Measurements from ENCODE around the gene ZFYVE28. TPM values are rescaled to one million over a fixed set of nuclear protein-coding genes. Genes with fewer than 3 reads are reported as not detected.

Gene ZFYVE28
- total RNA-seq, 1 donor from 2014 or later = 2.0 TPM

DNA sequence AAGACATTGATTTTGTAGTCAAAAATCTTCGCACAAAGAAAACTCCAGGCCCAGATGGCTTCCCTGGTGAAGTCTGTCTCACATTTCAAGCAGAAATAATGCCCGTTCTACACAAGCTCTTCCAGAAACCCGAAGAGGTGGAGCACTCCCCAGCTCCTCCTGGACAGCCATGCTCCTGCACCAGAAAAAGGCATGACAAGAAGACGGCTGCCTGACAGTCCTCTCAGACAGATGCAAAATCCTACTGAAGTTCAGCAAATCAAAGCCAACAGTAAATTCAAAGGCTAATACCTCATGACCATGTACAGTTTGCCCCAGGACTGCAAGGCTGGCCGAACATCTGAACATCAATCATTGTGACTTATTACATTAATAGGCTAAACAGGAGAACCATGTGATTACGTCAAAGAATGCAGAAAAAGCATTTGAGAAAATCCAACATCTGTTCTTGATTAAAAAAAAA lies 125.8 kb downstream of the ZFYVE28 start:
- DNase-seq (ENCODE audit: low read depth) = no peak
- no peak overlapping the region for H3K4me3 ChIP-seq (ENCODE audit: low read depth, low read length)
- no peaks in the 10 kb centered on the region for H3K36me3 ChIP-seq (ENCODE audit: control insufficient read depth, insufficient read depth, low read length)
- TF ChIP-seq, protein P1, sequence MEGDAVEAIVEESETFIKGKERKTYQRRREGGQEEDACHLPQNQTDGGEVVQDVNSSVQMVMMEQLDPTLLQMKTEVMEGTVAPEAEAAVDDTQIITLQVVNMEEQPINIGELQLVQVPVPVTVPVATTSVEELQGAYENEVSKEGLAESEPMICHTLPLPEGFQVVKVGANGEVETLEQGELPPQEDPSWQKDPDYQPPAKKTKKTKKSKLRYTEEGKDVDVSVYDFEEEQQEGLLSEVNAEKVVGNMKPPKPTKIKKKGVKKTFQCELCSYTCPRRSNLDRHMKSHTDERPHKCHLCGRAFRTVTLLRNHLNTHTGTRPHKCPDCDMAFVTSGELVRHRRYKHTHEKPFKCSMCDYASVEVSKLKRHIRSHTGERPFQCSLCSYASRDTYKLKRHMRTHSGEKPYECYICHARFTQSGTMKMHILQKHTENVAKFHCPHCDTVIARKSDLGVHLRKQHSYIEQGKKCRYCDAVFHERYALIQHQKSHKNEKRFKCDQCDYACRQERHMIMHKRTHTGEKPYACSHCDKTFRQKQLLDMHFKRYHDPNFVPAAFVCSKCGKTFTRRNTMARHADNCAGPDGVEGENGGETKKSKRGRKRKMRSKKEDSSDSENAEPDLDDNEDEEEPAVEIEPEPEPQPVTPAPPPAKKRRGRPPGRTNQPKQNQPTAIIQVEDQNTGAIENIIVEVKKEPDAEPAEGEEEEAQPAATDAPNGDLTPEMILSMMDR (IDR thresholded peaks at IDR 0.05; ENCODE audit: insufficient read depth, low read length, poor library complexity, severe bottlenecking) = no peak
- H3K27me3 ChIP-seq (ENCODE audit: control insufficient read depth, insufficient read depth, low read length) = peaks cover 17% of the 10 kb centered on the region

DNA sequence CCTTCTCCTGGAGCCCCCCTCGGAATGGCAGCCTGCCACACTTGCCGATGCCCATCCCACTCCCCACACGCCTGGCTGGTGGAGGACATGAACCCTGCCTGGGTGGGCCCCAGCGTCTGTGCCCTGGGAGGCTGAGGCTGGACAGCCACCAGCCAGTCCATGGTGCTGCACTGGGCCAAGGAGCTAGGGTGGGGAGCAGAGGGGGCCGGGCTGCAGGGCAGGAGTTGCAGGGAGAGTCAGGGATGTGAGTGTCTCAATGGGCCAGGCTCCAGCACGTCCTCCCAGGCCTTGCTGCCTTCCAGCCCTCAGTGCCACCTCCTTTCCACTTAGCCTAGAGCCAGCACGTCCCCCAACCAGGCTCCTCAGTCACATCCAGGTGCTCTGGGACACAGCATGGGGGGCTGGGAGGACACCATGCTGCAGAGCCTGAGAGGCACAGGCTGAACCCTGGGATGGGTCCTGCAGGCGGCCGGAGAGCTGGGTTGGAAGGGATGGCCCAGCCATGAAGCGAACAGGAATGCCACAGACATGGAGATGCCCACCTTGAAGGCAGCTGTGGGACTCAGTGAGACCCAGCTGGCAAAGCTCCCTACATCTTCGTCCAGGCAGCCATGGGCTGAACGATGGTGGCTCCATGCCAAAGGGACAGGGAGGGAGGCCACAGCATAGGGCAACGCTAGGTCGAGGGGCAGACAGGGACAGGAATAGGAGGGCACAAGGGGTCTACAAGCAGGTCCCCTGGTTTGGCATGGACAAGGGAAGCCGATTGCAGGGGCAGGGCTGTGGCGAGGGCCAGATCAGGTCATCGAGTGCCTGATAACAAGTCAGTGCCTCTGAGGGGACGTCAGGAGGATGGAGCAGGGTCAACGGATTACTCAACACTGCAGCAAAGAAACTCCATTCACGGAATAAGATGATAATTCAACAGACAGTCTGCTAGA lies 126.5 kb downstream of the ZFYVE28 start:
- no peak for DNase-seq (ENCODE audit: low read depth)
- H3K36me3 ChIP-seq (ENCODE audit: control insufficient read depth, insufficient read depth, low read length) = no peaks in the 10 kb centered on the region
- H3K27me3 ChIP-seq (ENCODE audit: control insufficient read depth, insufficient read depth, low read length) = peaks cover 17% of the 10 kb centered on the region
- TF ChIP-seq, protein P1 (IDR thresholded peaks at IDR 0.05; ENCODE audit: insufficient read depth, low read length, poor library complexity, severe bottlenecking) = no peak
- no peak overlapping the region for H3K4me3 ChIP-seq (ENCODE audit: low read depth, low read length)

DNA sequence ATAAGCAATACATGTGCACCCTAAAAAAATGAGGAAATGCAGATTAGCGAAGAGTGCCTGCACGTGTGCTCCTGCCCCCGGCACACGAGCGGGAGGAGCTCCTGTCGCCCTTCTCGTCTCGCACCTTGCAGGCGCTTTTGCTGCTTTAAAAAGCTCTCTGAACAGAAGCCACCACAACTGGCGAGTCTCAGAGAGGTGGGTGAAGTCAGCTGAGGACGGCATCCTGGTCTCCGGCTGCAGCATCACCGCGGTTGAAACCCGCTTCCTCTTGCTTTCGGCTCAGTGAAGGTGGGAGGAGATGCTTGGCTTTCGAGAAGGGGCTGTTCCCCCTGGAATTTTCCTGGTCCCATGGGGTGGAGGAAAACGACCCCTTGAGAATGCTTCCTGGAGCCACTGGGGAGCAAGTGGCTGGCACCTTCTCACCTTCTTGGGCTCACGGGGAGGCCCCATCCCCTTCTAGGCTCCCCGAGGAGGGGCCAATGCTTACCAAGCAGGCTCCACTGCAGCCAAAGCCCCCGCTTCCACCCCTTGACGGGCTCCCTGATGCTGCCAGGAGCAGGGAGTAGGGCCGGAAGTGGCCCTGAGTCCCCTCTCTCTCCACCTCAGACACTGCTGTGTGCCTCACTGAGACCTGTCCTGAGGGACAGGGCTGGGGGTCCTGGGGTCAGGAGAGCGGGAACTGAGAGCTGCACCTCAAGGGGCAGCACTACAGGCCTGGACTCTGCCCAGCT lies 127.3 kb downstream of the ZFYVE28 start:
- H3K4me3 ChIP-seq (ENCODE audit: low read depth, low read length) = no peak overlapping the region
- TF ChIP-seq, protein P1 (IDR thresholded peaks at IDR 0.05; ENCODE audit: insufficient read depth, low read length, poor library complexity, severe bottlenecking) = no peak
- peaks cover 12% of the 10 kb centered on the region for H3K27me3 ChIP-seq (ENCODE audit: control insufficient read depth, insufficient read depth, low read length)
- DNase-seq (ENCODE audit: low read depth) = no peak
- H3K36me3 ChIP-seq (ENCODE audit: control insufficient read depth, insufficient read depth, low read length) = no peaks in the 10 kb centered on the region

DNA sequence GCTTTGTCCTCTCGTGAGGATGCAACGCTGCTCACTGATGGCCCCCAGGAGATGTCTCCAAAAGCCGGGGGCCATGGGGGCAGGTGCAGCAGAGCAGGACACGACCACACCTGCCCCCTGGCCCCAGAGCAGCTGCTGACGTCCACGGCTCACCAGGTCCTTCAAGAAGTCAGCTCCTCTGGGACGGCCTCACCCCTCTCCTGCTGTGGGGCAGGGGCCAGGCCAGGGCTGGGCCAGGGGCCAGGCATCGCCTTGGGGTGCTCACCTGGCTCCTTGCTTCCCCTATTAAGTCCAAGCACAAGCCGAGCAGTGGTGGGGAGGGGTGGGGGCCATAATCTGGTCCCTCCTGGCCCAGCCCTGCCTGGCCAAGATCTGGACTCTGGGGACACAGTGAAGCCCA lies 128.0 kb downstream of the ZFYVE28 start:
- peaks cover 9% of the 10 kb centered on the region for H3K27me3 ChIP-seq (ENCODE audit: control insufficient read depth, insufficient read depth, low read length)
- H3K4me3 ChIP-seq (ENCODE audit: low read depth, low read length) = no peak overlapping the region

DNA sequence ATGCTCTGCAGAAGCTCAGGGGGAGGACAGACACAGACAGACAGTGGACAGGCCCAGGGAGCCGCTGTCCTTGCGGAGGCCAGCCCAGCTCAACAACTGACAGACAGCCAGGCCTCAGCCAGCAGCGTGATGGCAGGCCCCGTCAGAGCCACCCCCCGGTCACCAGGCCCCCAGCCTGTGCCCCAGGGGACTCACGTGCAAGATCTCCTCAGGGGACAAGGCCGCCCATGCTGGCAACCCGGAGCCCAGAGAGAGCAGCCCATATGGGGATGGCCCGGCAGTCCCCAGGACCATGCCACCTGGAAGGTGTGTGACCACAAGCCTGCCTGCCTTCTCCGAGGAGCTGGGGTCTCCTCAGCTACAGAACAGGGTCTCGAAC lies 128.5 kb downstream of the ZFYVE28 start:
- H3K36me3 ChIP-seq (ENCODE audit: control insufficient read depth, insufficient read depth, low read length) = no peaks in the 10 kb centered on the region
- DNase-seq (ENCODE audit: low read depth) = no peak
- H3K4me3 ChIP-seq (ENCODE audit: low read depth, low read length) = no peak overlapping the region
- TF ChIP-seq, protein P1 (IDR thresholded peaks at IDR 0.05; ENCODE audit: insufficient read depth, low read length, poor library complexity, severe bottlenecking) = no peak
- H3K27me3 ChIP-seq (ENCODE audit: control insufficient read depth, insufficient read depth, low read length) = peaks cover 9% of the 10 kb centered on the region

More for the DNA sequence above, 128.0 kb downstream of the ZFYVE28 start:
- DNase-seq (ENCODE audit: low read depth) = no peak
- TF ChIP-seq, protein P1 (IDR thresholded peaks at IDR 0.05; ENCODE audit: insufficient read depth, low read length, poor library complexity, severe bottlenecking) = no peak
- no peaks in the 10 kb centered on the region for H3K36me3 ChIP-seq (ENCODE audit: control insufficient read depth, insufficient read depth, low read length)

Measured in kidney epithelial cell (primary cell).